Activated CD8-positive, alpha-beta memory T cell treated with anti-CD3 and anti-CD28 coated beads, Interleukin-2, amount 50 U/mL, for 24 hours (primary cell): ENCODE data around the gene NPHP1.
"Not testable (repeated sequence)": the region's sequence is repeated elsewhere in the genome, so short reads cannot be mapped to it uniquely, and the experiment has no call there.

Experiments
- DNase-seq: peaks from one replicate; pipeline ENCODE4 v3.0.0-alpha.2; 2020; ENCODE audit errors: extremely low read depth

The NPHP1 gene

DNA sequence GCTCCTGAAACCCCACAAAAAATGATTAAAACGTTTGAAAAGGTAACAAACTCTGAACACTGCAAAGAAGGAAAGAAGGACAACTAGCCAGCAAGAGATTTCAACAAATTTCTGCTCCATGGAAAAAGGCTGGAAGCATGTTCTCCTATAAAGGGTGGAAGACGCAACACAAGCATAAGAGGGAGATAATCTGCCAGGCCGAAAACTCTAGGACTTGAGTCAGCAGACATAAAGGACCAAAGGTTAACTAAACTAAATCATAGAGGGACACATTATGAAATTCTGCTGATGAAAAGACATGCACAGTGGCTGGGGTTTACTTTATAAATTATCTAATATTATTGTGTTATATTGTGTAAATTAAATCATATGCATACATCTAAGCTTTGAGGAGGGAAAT, 6.8 kb downstream of the NPHP1 start:
- no peak for DNase-seq

DNA sequence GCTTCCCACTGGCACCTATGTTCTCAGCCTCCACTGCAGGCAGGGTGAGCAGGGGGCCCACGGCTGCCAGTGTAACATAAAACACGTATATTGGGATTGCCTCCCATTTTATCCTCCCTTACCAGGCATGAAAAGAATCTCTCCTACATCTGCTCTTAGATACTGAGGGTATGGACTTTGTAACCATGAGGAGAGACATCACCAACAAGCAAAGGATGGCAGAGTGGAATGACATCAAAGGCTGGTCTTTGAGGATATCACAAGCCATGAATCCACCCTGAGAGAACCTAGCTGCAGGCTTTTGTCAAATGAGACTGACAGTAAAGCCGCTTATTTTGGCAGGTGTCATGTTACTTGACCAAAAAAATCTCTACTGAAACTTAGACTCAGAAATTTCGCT, 7.4 kb downstream of the NPHP1 start:
- DNase-seq, result no peak

DNA sequence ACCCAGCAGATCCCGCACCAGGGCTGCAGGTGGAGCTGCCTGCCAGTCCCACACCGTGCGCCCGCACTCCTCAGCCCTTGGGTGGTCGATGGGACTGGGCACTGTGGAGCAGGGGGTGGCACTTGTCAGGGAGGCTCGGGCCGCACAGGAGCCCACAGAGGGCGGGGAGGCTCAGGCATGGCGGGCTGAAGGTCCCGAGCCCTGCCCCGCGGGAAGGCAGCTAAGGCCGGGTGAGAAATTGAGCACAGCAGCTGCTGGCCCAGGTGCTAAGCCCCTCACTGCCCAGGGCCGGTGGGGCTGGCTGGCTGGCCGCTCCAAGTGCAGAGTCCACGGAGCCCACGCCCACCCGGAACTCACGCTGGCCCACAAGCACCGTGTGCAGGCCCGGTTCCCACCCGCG, 14.6 kb downstream of the NPHP1 start:
- DNase-seq, result not testable (repeated sequence)

DNA sequence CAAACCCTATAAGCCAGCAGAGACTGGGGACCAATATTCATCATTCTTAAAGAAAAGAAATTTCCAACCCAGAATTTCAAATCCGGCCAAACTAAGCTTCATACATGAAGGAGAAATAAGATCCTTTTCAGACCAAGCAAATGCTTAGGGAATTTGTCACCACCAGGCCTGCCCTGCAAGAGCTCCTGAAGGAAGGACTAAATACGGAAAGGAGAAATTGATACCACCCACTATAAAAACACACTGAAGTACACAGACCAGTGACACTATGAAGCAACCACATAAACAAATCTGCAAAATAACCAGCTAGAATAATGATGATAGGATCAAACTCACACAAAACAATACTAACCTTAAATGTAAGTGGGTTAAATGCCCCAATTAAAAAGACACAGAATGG, 22.4 kb downstream of the NPHP1 start:
- no peak for DNase-seq

DNA sequence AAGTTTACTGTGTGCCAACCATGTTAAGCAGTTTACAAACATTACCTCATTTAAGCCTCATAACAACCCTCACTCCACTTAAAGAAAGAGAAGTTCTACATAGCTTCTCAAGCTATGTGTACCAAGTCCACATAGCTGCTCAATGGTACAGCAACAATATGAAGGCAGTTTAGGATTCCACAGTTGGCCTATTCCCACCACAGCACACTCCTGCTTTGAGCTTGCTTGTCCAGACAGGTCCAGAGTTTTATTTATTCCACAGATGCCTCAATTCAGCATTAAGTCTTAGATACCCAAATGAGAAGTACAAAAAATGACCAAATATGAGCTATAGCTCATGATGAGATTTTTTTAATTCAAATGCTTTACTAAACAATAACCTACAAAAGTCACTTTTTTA, 24.8 kb downstream of the NPHP1 start:
- DNase-seq, result no peak

DNA sequence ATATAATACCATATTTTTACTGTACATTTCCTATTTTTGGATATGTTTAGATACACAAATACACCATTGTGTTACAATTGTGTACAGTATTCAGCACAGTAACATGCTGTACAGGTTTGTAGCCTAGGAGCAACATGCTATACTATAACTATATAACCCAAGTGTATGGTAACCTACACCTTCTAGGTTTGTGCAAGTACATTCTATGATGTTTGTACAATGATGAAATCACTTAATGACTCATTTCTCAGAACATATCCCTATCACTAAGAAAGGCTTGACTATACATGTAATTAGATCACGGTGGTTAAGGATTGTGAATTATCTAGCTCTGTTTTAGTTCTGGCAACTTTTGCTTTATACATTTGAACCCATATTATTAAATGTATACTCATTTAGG, 31.3 kb downstream of the NPHP1 start:
- no peak for DNase-seq

DNA sequence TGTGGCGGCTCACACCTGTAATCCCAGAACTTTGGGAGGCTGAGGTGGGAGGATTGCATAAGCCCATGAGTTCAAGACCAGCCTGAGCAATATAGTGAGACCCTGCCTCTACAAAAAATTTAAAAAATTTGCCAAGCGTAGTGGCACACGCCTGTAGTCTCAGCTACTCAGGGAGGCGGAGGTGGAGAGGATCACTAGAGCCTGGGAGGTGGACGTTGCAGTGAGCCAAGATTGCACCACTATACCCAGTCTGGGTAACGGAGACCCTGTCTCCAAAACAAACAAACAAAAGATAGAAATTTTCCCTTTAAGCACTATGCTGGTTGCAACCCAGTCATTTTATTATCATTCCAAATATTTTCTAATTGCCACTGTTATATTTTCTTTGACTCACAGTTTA, 32.3 kb downstream of the NPHP1 start:
- DNase-seq, result no peak

DNA sequence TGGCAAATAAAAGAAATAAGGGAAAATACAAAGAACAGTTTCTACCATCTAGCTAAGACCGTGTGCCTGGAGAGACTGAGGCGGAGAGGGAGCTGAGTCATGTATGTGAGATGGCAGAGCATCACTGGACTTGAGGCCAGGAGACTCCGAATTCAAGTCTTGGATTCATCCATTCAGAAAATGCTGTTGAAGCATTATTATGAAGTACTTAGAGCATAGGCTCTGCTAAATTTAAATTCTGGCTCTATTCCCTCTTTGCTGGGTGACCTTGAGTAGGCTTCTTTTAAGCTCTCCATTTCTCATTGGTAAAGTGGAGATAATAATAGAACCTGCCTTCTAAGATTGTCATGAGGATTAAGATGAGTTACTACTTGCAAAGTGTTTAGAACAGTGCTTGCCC, 34.7 kb downstream of the NPHP1 start:
- DNase-seq, result no peak

DNA sequence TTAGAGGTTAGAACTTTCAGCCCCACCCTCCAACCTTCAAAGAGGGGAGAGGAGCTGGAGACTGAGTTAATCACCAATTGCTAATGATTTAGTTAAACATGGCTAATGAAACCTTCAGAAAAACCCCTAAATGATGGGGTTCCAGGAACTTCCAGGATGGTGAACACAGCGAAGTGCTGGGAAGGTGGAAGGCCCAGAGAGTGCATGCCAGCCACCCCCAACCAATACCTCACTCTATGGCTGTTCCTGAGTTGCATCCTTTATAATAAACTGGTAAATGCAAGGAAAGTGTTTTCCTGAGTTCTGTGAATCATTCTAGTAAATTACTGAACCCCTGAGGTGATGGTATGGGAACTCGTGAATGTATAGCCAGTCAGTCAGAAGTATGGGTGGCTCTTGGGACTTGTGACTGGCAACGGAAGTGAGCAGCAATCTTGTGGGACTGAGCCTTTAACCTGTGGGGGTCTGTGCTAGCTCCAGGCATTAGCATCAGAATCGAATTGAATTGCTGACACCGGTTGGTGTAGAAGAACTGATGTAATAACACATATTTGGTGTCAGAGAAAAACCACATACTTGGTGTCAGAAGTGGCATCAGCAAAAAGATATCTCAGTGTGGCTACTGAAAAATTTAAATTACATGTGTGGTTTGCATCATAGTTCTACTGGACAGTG, 37.4 kb downstream of the NPHP1 start:
- DNase-seq, result no peak

DNA sequence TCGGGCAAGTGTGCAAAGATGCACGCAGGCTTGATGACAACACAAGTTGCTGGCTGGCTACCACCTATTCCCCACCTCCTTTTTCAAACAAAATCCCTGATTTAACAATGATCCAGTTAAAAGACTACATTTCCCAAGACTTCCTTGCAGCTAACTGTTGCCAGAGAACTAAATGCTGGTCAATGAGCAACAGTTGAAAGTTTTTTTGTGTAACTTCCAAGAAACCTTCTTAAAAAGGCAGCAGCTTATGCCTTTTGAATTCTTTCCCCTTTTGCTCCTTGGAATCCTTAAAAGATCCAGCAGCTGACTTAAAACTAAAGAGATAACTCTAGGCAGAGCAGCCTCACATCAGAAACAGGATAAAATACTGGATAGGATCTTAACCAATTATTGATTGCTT, 38.5 kb downstream of the NPHP1 start:
- no peak for DNase-seq

DNA sequence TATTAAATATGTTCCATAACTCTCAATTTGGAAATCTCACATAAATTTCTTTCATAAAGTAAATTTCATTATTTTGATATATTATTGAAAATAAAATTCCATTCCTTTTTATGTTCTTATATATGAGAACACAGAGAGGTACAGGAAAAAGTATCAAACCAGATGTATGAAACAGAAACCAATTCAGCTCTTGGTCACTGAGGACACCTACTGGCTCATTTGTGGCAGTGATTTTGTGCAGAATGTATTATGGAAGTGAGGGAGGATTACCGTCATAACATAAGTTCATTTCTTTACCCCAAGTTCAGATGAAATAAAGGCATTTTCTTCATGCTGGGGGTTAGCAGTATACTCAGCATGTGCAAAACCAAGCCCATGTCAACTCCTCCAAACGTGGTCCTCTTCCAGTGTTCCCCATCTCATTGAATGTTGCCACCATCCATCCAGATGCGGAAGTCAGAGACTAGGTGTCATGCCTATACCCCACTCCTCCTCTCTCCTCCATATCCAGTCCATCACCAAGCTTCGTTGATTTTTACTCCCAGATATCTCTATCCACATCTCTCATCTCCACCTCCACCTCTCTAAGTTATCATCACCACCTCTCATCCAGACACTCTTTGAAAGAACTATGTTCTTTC, 47.5 kb downstream of the NPHP1 start:
- no peak for DNase-seq

DNA sequence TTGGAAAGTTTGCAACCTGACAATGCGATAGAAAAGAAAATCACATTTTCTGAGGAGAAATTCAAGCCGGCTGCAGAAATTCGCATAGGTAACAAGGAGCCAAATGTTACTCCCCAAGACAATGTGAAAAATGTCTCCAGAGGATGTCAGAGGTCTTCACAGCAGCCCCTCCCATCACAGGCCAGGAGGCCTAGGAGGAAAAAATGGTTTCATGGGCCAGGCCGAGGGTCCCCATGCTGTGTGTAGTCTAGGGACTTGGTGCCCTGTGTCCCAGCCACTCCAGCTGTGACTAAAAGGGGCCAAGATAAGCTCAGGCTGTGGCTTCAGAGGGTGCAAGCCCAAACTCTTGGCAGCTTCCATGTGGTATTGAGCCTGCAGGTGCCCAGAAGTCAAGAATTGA, 50.0 kb downstream of the NPHP1 start:
- not testable (repeated sequence) for DNase-seq

DNA sequence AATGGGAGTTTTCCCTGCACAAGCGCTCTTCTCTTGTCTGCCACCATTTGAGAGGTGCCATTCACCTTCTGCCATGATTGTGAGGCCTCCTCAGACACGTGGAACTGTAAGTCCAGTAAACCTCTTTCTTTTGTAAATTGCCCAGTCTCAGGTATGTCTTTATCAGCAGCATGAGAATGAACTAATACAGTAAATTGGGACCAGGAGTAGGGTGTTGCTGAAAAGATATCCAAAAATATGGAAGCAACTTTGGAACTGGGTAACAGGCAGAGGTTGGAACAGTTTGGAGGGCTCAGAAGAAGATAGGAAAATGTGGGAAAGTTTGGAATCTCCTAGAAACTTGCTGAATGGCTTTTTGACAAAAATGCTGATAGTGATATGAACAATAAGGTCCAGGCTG, 50.6 kb downstream of the NPHP1 start:
- not testable (repeated sequence) for DNase-seq

DNA sequence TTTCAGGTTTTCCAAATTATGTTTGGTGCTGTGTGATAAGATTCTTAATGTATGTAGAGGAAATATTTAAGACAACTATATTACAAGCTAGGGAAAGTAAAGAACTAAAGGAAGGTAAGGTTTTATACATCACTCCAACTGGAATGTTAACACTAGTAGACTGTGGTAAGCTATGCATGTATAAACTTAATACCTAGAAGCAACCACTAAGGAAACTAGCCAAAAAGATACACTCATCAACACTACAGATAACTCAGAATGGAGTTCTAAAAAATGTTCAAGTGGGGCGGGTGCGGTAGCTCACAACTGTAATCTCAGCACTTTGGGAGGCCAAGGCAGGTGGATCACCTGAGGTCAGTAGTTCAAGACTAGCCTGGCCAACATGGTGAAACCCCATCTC, 51.4 kb downstream of the NPHP1 start:
- DNase-seq, result no peak

DNA sequence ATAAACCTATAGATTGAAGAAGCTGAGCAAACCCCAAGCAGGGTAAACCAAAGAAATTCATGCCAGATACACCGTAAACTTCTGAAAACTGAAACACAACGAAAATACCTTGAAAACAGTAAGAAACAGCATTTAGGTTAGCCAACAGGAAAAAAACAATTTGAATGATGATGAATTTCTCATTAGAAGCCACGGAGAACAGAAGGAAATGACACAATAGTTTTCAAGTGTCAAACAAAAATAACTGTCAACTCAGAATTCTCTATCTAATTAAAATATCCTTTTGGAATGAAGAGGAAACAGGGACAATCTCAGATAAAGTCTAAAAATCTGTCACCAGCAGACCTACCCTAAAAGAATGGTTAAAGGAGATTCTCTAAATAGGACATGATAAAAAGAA, 51.9 kb downstream of the NPHP1 start:
- no peak for DNase-seq

DNA sequence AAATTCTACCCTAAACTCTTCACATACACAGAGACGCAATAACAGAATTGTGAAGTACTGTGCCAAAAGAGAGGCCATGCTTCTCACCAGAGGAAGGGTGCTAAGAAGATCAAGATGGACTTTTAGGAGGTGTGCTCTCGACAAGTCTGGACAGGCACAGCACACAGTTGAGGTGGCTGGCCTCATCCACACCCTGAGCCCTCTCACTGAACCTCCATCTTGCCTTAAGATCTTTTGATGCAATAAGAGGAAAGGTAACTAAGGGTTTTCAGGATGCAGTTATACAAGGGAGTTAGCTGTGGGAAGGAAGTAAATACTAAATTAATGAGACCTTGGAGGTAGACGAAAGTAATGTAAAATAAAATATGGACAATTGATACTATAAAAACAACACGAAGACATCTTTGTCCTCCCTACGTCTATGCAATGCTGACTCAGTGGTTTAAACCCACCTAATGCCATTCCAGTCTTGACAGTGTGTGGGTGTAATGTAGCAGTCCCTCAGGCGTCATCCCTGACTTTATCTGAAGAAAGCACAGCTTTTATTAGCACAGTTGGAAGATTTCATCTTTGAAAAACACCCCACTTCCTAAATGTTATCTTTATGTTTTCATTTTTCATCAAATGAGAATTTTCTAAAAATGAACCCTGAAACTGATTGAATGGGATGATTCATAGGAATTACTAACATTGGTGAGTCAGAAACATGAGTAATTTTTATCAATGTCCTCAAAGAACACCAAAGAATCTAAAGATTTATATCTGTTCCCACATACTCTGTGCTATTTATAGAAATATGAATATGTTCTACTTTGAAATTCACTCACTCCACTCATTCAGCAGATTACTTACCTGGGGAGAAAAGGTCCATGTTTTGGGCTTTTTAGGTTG, 55.2 kb downstream of the NPHP1 start:
- no peak for DNase-seq

DNA sequence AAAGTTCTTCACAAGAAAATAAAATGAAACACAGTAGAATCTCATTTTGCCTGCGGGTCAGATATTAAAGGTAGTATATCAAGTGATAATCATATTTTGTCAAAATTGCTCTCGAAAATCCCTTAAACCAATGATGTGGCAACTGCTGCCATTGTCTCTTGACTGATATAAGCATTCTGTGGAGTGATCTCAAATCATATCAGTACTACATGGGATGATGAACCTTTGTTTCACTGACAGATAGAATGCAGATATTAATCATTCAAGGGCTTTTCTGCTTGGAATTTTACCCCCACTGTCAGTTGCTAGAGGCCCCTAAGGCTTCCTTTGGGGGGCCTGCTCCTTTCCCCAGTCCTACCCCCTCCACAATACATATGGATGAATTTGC, 57.9 kb downstream of the NPHP1 start:
- no peak for DNase-seq

DNA sequence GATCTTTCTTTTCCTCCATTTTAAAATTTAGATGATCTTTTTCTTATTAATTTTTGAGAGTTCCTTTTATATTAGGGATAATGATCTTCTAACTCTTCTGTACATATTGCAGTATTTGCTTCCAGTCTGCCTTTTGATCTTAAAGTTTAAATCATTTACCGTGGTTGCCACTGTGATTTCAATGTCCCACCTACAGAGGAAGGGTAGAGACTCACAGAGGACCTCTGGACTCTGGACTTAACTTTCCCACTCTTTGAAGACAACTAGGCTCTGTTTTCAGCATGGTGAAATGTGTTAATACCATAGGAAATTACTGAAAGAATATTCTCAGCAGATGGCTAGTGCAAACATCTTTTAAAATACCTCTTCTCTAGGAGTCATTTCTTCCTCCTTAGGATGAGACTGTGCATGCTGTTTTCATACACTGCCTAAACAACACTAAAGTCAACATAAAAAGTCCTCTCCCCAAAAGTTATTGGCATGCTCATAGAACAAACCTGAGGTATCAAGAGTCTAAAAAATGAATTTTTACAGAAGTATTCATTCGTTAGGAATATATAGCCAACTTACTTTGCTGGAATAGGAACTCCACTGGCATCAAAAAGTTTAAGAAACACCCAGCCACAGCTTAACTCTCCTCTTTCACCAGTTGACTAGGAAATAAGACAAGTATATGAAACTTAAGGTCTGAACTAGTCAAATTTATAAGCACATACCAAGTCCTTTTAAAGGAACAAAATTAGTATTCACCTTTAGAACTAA, 58.4 kb downstream of the NPHP1 start:
- DNase-seq, result no peak

DNA sequence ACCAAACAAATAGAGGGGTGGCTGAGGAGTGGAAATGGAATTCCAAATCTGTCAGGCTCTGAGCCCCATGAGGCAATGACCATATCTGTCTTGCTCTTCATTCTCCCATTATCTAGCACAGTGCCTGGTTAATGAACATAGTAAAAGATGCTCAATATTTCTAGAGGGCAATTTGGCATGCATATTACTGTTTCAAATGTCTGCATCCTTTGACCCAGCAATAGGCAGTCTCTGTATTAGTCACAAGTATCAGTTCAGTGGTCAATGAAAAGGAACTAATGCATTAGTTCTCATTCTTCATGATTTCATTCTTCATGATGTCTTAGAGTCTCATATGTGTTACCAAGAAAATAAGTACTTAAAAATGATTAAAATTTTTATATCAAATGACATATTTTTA, 60.8 kb downstream of the NPHP1 start:
- no peak for DNase-seq

DNA sequence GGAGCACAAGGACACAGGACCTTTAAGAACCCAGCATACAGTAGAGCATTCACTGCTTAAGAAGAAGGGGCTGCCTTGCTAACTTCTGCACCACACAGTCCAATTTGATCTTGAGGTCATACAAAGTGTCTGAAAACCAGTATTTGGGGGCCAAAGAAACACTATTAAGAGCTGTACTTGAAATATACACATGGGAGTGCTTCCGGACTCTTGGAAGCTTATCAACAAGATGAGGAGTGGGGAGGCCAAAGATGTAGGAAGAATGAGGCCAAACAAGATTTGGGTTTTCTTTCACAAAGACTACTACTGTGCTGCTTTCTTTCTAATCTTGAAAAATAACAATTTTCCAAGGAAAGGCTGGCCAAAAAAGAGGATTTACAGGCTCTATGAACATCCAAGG, 64.4 kb downstream of the NPHP1 start:
- DNase-seq, result no peak

DNA sequence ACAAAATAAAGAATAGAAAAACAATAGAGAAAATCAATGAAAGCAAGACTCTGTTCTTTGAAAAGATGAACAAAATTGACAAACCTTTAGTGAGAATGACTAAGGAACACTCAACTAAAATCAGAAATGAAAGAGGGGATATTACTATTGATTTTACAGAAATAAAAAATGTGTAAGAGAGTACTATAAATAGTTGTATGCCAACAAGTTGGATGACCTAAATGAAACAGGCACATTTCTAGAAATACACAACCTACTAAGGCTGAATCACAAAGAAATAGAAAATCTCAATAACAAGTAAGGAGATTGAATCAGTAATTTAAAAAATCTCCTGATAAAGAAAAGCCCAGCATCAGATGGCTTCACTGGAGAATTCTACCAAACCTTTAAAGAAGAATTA, 70.8 kb downstream of the NPHP1 start:
- no peak for DNase-seq

DNA sequence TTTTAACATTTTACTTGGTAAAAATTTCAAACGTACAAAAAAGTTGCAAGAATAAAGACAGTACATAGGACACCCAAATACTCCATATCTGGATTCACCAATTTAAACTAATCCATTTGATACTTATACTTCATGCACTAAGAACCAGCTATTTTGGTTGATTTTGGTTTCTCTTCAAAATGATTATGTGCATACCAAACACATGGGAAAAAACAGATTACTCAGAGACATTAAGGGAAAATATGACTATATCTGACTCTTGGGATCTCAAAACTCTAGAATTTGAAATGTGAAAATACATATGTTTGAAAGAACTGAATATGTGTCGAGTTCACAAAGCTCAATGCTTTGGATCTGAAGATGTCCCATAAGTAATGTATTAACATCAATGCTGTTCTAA, 73.6 kb downstream of the NPHP1 start:
- DNase-seq, result no peak
